ENCODE measurements around the gene COG4.
A peak's percentile ranks its signal among the peaks of the same experiment; 100 is the strongest.
"Not testable (repeated sequence)": the region's sequence is repeated elsewhere in the genome, so short reads cannot be mapped to it uniquely, and the experiment has no call there.

The COG4 gene

GRCh38 chr16:70527315-70527996, 4.1 kb upstream of the COG4 start:
- no peak for DNase-seq (ENCODE audit: extremely low read depth in 1 of 2, low read depth in 1 of 2)

DNA sequence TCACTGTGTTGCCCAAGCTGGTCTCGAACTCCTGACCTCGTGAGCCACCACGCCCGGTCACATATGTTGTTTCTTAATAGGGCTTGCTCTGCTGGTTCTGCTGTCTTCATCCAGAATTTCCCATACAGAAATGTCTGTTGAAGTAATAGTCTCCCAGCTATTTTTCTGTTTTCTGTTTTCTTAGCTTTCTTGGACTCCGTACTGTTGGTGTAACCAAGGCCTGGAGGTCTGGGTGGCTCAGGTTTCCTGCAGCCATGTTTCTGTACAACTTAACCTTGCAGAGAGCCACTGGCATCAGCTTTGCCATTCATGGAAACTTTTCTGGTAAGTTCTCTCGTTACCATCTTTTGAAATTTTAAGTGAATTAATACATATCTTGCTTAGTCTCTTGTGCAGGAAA, 3.0 kb upstream of the COG4 start:
- DNase-seq (ENCODE audit: extremely low read depth in 1 of 2, low read depth in 1 of 2), result no peak

DNA sequence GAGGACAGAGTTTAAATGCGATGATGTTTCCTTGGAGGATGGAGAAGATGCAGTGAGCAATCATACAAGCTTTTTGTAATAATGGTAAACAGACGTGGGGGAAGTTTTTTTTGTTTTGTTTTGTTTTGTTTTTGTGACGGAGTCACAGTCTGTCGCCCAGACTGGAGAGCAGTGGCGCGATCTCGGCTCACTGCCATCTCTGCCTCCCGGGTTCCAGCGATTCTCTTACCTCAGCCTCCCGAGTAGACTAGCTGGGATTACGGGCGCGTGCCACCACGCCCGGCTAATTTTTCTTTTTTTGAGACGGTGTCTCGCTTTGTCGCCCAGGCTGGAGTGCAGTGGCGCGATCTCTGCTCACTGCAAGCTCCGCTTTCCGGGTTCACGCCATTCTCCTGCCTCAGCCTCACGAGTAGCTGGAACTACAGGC, 1.1 kb upstream of the COG4 start:
- not testable (repeated sequence) for DNase-seq (ENCODE audit: extremely low read depth in 1 of 2, low read depth in 1 of 2)

GRCh38 chr16:70523743-70524398, 517 bp upstream of the COG4 start, which contains the start of gene SF3B3:
Gene SF3B3 (plus strand): TSS chr16:70523816. CDS start chr16:70526657, 2,841 bp downstream.
- DNase-seq (ENCODE audit: extremely low read depth in 1 of 2, low read depth in 1 of 2), result peak; percentile 41 to 54

- no peak for DNase-seq (ENCODE audit: extremely low read depth in 1 of 2, low read depth in 1 of 2)
Observed at GRCh38 chr16:70522216-70523075, 908 bp downstream of the COG4 start.

GRCh38 chr16:70520612-70521297, 2.6 kb downstream of the COG4 start:
- DNase-seq (ENCODE audit: extremely low read depth in 1 of 2, low read depth in 1 of 2), result no peak

DNA sequence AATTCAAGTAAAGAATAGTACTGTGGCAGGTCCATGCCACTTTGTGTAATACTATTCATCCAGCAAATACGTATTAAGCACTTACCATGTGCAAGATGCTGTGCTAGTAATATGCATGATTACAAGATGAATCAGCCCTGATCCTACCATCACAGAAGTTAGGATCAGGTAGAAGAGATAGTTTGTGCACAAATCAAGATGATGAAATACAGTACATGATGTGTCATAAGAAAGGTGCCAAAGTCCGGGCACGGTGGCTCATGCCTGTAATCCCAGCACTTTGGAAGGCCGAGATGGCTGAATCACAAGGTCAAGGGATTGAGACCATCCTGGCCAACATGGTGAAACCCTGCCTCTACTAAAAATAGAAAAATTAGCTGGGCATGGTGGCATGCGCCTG, 10.9 kb downstream of the COG4 start:
- DNase-seq (ENCODE audit: extremely low read depth in 1 of 2, low read depth in 1 of 2), result no peak

- DNase-seq (ENCODE audit: extremely low read depth in 1 of 2, low read depth in 1 of 2), result no peak
Observed at GRCh38 chr16:70511833-70512232, 11.5 kb downstream of the COG4 start.

DNA sequence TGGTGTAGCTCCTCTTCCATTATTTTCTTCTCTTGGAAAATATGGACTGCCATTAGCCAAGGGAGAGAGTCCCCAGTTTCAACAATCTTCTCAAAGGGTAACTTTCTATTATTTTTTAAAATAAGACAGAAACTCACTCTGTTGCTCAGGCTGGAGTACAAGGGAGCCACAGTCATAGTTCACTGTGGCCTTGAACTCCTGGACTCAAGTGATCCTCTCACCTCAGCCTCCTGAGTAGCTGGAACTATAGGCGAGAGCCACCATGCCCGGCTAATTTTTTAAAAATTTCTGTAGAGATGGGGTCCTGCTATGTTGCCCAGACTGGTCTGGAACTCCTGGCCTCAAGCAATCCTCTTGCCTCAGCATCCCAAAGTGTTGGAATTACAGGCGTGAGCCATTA, 13.1 kb downstream of the COG4 start:
- DNase-seq (ENCODE audit: extremely low read depth in 1 of 2, low read depth in 1 of 2), result no peak

- no peak for DNase-seq (ENCODE audit: extremely low read depth in 1 of 2, low read depth in 1 of 2)
Observed at GRCh38 chr16:70508752-70509151, 14.6 kb downstream of the COG4 start.

- DNase-seq (ENCODE audit: extremely low read depth in 1 of 2, low read depth in 1 of 2), result no peak
Observed at GRCh38 chr16:70496513-70496912, 26.8 kb downstream of the COG4 start.

DNA sequence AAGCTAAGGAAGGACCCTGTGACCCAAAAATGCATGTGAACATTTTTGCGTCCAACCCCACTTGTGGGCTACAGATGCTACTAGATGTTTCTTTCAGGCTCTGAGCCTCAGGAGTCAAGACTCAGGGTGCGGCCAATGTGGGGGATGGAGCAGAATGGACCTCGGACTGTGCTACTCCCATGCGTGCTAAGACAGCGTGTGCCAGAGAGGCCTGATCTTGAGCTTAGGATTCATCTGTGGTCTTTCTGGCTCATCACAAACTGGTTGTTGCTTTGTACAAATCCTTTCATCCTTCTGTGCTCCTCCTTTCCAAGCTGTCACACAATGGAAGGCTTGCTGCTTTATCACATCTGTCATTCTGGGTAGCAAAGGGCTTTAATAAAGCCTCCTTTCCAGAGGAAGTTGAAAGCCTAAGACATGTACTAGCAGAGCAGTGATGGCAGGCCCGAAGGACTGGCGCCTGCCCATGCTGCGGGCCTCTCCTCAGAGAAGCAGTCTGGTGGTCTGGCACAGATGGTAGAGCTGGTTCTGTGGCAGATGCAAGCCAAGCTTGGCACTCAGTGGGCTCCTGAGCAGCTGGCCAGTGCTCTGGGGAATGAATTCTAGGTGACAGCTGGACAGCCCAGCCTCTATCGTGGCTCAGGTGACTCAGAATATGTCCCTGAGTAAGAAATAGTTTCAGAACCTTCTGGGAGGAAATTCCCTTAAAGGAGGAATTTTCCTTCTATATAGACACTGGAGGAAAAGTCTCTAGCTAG, 27.8 kb downstream of the COG4 start:
- DNase-seq (ENCODE audit: extremely low read depth in 1 of 2, low read depth in 1 of 2), result no peak

- no peak for DNase-seq (ENCODE audit: extremely low read depth in 1 of 2, low read depth in 1 of 2)
Observed at GRCh38 chr16:70494777-70495176, 28.6 kb downstream of the COG4 start.

- DNase-seq (ENCODE audit: extremely low read depth in 1 of 2, low read depth in 1 of 2), result no peak
Observed at GRCh38 chr16:70494202-70494770, 29.1 kb downstream of the COG4 start.

- no peak for DNase-seq (ENCODE audit: extremely low read depth in 1 of 2, low read depth in 1 of 2)
Observed at GRCh38 chr16:70493802-70494201, 29.6 kb downstream of the COG4 start.

GRCh38 chr16:70490261-70490660, 33.1 kb downstream of the COG4 start:
- no peak for DNase-seq (ENCODE audit: extremely low read depth in 1 of 2, low read depth in 1 of 2)

GRCh38 chr16:70484867-70485266, 38.5 kb downstream of the COG4 start:
- no peak for DNase-seq (ENCODE audit: extremely low read depth in 1 of 2, low read depth in 1 of 2)

GRCh38 chr16:70483426-70483825, 39.9 kb downstream of the COG4 start:
- DNase-seq (ENCODE audit: extremely low read depth in 1 of 2, low read depth in 1 of 2), result no peak

GRCh38 chr16:70482624-70483023, 40.7 kb downstream of the COG4 start:
- DNase-seq (ENCODE audit: extremely low read depth in 1 of 2, low read depth in 1 of 2), result no peak

DNA sequence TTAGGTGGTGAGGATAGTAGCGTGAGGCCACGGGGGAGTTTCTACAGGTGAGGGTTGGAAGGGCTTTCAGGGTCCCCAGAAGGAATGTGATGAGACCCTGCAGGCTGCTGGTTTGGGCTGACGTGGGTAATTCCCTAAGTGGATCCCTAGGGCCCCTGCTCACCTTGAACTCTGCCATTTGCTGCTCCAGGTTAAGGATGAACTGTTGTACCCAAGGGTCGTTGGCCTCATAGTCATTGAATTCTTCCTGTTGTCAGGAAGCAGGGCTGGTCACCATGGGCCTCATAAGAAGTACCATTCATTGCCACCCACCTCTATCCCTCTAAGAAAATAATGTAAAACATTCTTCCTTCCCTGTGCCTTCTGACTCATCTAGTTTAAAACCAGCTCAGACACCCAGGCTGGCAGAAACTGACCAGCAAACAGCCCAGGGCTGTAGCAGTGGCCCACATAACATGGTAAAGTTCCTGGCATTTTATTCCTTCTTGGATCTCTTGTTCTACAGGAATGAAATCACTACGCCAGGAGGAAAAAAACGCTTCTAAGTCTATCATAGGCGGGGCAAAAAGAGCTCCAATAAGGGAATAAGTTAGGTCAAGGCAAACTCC, 41.3 kb downstream of the COG4 start:
- DNase-seq (ENCODE audit: extremely low read depth in 1 of 2, low read depth in 1 of 2), result no peak
